A204.1 (cell line): Measurements from ENCODE around the gene KAZN.

Experiments
- FAIRE-seq: peaks from 2 replicates; lab custom pipeline; 2012; peaks lifted over from hg19 to GRCh38; lab: Jason Lieb, UNC

KAZN gene

GRCh38 chr1:14915356-14916054 is 317.0 kb downstream of the KAZN start:
- FAIRE-seq = no peak

DNA sequence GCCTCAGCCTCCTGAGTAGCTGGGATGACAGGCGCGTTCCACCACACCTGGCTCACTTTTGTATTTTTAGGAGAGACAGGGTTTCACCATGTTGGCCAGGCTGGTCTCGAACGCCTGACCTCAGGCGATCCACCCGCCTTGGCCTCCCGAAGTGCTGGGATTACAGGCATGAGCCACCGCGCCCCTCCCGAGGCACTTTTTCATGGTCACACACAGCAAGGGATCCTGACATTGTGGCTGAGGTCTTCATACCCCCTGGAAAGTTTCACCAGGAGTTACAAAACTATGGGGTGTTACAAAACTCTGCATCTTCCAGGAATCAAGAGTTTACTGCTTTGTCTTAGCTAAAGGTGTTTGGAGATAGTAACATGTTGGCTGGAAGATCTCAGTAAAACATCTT is 320.8 kb downstream of the KAZN start:
- no peak for FAIRE-seq

DNA sequence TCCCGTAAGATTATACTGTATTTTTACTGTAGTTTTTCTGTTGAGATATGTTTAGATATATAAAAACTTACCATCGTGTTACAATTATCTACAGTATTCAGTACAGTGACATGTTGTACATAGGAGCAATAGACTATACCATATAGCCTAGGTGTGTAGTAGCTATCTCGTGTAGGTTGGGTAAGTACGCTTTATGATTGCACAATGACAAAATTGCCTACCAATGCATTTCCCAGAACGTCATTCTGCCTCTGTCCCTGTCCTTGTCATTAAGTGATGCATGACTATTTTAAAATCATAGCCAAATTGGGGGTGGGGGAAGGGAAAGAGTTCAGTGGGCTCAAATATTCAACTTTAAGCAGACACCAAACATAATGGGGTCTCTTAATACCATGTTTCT is 321.3 kb downstream of the KAZN start:
- no peak for FAIRE-seq

GRCh38 chr1:14921057-14921456 is 322.6 kb downstream of the KAZN start:
- FAIRE-seq = no peak

DNA sequence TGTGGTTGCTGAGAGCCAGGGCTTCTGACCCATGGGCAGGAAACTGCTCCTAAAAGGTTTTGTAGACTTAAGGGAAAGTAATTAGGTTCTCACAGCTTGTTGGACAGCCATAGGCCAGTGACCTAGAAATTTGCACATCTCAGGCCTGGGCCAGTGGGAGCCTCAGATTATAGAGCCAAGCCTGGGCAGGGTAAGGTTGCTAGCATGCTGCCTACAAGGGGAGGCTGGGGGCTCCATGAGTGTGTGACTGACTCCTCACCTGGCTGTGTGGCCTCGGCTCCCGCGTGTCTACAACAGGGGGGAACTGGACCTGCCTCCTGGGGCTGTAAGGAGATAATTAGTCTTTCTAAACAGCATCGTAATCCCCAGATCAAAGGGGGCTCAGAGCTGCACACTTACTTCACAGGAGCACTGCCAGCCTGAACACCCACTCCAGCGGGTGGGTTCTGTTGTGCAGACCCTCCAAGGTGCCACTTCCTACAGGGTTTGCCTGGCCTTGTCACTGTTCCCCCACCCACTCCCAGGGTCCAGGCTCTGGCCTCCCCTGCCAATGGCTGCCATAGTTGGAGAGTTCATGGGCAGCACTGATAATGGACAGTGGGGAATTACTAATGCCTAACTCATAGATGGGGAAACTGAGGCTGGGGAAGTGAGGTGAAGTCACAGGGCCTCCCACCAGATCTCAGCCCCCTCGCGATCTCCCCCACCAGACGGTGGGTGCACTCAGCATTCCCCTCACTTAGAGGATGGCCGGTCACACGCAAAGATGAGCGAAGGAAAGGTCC is 324.6 kb downstream of the KAZN start:
- FAIRE-seq = no peak

DNA sequence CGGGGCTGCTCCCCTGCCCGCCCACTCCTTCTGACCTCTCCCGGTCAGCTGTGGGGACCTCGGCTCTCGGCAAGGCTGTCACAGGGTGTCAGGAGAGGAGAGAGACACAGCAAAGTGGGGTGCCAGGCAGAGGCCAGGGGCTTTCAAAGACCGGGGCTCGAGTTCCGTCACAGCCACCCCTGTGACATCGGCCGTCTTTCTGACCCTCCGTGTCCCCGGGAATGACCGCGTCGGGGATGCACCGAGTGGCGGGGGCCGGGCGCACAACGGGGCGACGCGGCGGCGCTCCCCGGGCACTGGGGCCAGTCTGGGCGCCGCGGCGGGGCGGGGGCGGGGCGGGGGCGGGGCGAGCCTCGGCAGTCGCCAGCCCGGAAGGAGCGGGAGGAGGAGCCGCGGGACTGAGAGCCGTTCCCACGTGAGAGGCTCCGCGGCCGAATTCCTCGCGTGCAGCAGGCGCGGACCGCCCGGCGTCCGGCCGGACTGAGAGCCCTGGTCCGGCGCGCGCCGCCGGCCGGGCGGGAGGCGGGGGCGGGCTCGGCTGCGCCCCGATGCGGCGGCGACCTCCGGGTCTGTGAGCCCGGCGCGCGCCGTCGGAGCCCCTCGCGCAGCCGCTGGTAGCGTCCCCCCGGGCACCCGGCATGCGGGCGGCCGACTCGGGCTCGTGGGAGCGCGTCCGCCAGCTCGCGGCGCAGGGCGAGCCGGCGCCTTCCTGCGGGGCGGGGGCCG is 325.4 kb downstream of the KAZN start:
- FAIRE-seq = no peak

DNA sequence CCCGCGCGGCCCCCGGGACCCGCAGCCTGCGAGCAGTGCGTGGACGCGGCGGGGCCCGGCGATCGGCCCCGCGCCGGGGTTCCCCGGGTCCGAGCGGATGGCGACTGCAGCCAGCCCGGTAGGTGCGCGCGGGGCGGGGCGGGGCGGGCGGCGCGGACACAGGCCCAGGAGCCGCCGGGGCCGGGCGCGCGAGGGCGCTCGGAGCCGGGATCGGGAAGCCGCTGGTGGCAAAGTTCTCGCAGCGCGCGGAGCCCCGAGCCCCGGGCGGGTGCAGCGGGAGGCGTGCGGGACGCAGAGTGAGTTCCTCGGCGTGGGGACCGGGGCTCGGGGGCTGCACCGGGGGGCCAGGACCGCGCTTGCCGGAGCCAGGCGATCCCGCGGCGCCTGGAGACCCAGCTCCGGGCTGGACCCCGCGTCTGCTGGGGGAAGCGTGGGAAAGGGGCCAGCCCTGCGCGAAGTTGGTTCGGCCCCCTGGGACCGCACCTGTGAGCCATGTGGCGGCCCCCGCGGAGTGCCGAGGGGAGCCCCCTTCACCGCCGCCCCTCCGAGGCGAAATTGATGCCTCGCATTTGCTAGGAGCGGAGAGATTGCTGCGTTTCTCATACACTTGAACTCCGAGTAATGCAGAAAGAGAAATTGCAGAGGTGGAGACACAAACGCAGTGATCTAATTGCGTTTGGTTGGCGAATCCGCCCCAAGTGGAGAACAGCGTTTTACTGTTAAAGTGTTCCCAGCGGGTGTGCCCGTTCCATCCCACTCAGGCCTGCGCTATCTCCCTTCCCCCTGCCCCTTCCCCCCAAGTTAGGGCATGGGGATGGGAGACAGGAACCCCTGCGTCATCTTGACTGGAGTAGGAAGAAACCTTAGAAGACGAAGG is 326.2 kb downstream of the KAZN start:
- FAIRE-seq = no peak

- no peak for FAIRE-seq
These were observed 327.1 kb downstream of the KAZN start for GRCh38 chr1:14925336-14926136.

DNA sequence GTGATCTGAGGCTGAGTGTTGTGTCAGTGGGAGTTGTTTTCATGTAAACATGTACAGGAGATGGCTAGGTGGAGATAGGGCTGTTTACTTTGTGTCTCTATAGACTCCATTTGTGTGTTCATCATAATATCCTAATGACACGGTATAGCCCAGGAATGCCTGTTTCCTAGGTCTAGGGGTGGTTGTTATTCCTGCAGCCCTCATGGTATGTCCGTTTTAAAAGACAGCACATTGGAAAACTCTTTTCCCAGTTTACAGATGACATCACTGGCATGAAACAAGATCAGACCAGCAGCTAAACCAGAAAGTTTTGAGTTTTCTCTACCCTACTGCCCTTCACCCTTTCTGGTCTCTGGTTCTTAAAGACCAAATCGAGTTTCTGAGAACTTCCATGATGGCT is 327.7 kb downstream of the KAZN start:
- no peak for FAIRE-seq

DNA sequence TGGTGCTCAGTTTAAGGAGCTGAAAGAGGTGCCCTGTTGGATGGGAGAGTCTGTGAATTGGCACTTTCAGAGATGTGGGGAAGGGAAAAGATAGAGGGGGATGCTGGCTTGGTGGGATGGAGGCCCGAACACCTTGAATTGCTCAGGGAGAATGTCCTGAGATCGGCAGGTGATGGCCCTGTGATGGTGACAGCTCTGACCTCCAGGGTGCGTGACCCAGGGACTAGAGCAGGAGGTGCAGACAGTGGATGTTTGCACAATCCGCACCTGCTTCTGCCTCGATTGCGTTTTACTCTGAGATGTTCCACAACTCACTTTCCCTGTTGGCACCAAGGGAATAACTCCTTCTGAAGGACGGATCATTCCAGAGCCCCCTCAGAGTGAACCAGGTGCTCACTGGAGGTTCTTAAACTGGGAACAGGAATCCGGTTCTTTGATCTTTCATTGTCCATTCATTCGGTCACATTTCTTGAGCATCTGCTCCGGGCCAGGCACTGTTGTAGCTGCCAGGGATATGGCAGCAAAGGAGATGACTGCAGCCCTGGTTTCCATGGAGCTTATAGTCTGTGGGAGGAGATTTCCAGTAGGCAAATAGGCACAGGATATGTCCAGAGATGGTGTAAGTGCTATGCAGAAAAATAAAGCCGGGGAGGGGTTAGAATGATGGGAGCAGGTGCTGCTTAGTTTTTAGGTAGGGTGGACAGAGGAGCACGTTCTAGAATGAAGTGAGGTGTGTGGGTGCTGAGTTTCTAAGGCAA is 328.5 kb downstream of the KAZN start:
- FAIRE-seq = no peak

- FAIRE-seq = no peak
These were observed 329.9 kb downstream of the KAZN start for GRCh38 chr1:14928412-14928811.

DNA sequence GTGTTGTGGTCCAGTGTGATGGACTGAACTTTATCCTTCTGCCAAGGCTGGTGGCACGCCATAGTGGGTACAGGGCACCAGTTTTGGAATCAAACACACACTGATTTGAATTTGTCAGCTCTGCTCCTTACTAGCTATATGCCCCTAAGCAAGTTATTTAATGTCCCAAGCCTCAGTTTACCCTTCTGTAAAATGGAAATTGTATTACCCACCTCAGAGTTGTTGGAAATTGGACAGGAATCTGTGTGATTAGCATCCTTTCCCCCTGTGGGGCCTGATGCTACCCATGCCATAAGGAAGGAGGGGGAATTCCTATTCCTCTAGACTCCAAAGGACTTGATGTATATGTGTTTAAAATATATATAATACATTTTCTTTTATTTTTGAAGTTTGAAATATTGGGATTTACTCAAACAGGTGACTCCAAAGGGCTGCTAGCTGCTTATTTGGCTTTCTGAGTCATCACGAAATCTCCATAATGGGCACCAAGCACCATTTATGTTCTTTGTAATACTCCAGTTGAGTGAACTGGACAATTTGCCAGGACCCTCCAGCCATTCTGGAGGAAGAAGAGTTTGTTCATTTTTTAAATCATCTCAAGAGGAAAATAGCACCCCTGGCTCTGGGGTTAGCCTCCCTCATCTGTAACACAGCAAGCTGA is 330.5 kb downstream of the KAZN start:
- FAIRE-seq = no peak

GRCh38 chr1:14929547-14930246 is 331.2 kb downstream of the KAZN start:
- no peak for FAIRE-seq

DNA sequence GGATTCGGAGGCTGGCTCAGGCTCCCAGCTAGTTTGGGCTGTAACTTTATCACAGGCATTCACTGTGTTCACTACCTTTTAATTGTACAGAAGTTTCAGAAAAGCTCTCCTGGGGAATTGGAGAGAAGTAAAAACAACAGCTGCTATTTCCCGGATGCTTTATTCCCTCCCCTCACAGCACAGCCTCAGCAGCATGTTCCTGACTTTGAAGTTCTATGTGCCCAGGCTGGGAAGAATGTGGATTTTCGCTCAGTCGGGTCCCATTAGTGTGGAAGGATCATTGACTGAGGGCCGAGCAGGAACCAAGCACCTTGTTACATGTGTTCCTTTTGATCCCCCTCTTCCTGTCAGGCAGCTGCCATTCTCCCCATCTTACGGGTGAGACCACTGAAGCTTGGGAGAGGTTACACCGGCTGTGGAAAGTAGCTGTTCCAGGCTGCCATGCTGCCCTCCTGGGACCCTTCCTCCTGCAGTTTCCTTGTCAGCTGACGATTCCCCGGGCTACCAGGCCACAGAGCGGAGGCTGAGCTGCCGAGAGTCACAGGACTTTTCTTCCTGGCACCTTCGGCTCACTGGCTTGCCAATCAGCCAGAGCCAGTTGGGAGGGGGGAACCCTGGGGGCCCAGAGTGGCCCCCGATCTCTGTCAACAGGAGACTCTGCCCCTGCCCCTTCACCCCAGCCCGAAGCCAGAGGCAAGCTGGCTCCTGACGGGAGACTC is 331.9 kb downstream of the KAZN start:
- FAIRE-seq = no peak

GRCh38 chr1:14932034-14932638 is 333.7 kb downstream of the KAZN start:
- FAIRE-seq = no peak

DNA sequence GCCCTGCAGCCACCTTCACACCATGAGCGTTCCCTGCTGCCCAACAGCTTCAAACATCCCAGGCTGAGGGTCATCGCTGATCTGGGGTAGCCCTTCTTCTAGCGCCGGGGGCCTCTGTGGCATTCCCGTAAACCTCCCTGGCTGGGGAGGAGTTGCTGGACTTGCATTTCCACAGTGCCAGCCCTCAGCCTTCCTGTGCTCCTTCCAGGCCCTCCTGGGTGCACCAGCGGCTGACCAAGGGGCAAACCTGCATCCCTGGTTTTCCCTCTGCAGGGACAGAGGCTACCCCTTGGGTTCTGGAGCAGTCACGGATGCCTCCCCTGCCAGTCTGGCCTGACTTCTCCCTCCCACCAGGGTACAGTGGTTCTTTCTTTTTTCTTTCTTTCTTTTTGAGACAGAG is 336.4 kb downstream of the KAZN start:
- no peak for FAIRE-seq

DNA sequence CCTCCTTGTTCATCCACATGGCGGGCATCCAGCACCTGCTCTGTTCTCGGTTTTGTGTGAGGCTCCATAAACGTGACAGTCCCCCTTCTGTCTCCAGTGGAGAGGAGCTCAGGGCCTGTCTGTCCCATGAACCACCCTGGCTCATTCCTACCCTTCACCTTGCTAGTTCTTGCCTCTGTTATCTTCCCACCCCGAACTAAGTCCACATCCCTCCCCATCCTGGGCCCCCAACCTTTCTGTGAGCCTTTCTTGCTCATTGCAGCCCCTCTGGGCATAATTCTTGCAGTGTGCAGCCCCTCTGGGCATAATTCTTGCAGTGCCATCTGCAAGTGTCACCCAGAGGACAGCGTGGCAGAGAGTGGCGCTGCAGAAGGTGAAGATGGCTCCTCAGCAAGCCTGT is 338.3 kb downstream of the KAZN start:
- FAIRE-seq = no peak

DNA sequence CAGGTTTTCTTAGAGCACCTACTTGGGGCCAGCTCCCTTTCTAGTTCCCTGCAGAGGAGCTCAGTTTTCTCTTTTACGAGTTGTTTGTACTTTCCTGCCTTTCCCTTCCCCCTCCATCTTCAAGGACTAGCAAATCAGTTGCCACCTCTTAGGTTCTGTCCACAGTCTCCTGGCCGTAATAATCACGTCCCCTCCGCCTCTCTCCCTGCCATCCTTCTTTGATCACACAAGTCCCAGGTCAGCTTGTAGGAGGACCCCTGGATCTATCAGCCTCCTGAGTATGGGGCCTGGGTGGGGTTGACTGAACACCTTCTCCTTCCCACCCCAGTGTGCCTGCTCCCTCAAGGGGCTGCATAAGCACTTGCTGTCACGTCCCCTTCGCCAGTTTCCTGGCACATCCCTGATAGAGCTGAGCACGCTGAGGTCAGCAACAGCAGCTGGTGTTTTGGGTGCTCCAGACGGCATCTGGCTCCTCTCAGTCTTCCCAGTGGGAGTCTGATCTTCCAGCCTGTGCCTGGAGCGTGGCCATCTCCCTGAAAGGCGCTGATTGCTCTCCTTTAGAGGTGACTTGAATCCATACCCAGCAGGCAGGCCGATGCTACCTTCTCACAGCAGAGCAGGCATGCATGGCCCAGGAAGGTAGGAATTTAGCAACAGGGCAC is 338.9 kb downstream of the KAZN start:
- no peak for FAIRE-seq
